GM20431 (cell line): ENCODE measurements around the gene SCLY.
"Not testable (repeated sequence)": the region's sequence is repeated elsewhere in the genome, so short reads cannot be mapped to it uniquely, and the experiment has no call there.

Source experiments
- in situ Hi-C: fragments of 300-500 bp; cut with MseI, MboI; formaldehyde crosslinking; loops from one replicate; pipeline ENCODE4 v1.15.0; 2020; ENCODE audit warnings: low sequenced_read_pairs; ENCODE audit not compliant: unreplicated experiment

The SCLY gene

GRCh38 chr2:238060542-238061314, at the start of gene SCLY:
SCLY (plus strand) TSS chr2:238061001; CDS start chr2:238061055, 54 bp downstream.
- in situ Hi-C loops: no loop called here

- in situ Hi-C loops: no loop called here
Measured at GRCh38 chr2:238013806-238014205, 47.0 kb upstream of the SCLY start.

GRCh38 chr2:238015705-238016104, 45.1 kb upstream of the SCLY start:
- in situ Hi-C loops: no loop called here

GRCh38 chr2:238016526-238016925, 44.3 kb upstream of the SCLY start:
- in situ Hi-C loops: no loop called here

- in situ Hi-C loops: no loop called here
Measured at GRCh38 chr2:238019962-238020361, 40.8 kb upstream of the SCLY start.

GRCh38 chr2:238020816-238021215, 40.0 kb upstream of the SCLY start:
- in situ Hi-C loops: no loop called here

GRCh38 chr2:238021327-238021726, 39.5 kb upstream of the SCLY start:
- in situ Hi-C loops: no loop called here

GRCh38 chr2:238022594-238023157, 38.1 kb upstream of the SCLY start:
- in situ Hi-C loops: no loop called here

- in situ Hi-C loops: no loop called here
Measured at GRCh38 chr2:238023608-238024007, 37.2 kb upstream of the SCLY start.

- in situ Hi-C loops: no loop called here
Measured at GRCh38 chr2:238024986-238025385, 35.8 kb upstream of the SCLY start.

- in situ Hi-C loops: no loop called here
Measured at GRCh38 chr2:238025741-238026360, 35.0 kb upstream of the SCLY start.

- in situ Hi-C loops: no loop called here
Measured at GRCh38 chr2:238027058-238027457, 33.7 kb upstream of the SCLY start.

GRCh38 chr2:238027591-238028415, 33.0 kb upstream of the SCLY start:
- in situ Hi-C loops: no loop called here

- in situ Hi-C loops: no loop called here
Measured at GRCh38 chr2:238029853-238030252, 30.9 kb upstream of the SCLY start.

GRCh38 chr2:238030422-238031155, 30.2 kb upstream of the SCLY start:
- in situ Hi-C loops: no loop called here

- in situ Hi-C loops: no loop called here
Measured at GRCh38 chr2:238031751-238032150, 29.1 kb upstream of the SCLY start.

GRCh38 chr2:238032755-238033337, 28.0 kb upstream of the SCLY start:
- in situ Hi-C loops: no loop called here

GRCh38 chr2:238033991-238034390, 26.8 kb upstream of the SCLY start:
- in situ Hi-C loops: not testable (repeated sequence)

GRCh38 chr2:238038203-238038602, 22.6 kb upstream of the SCLY start:
- in situ Hi-C loops: no loop called here

- in situ Hi-C loops: no loop called here
Measured at GRCh38 chr2:238039151-238039550, 21.6 kb upstream of the SCLY start.
